ENCODE data around the gene TCP11.

The TCP11 gene

DNA sequence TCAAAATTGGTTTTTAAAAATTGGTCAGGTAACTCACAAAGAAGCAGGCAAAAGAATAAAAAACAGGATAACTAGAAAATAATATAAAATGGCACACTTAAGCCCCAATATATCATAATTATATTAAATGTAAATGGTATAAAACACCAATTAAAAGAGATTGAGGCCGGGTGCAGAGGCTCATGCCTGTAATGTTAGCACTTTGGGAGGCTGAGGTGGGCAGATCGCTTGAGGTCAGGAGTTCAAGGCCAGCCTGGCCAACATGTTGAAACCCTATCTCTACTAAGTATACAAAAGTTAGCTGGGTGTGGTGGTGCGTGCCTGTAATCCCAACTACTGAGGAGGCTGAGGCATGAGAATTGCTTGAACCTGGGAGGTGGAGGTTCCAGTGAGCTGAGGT, 36.1 kb downstream of the TCP11 start:
- no peak for DNase-seq
- H3K4me1 Mint-ChIP-seq (ENCODE audit: low read depth), result peaks cover 6% of the 10 kb centered on the region
- no peak overlapping the region for H3K27ac Mint-ChIP-seq
- H3K4me3 Mint-ChIP-seq, result no peak overlapping the region
- H3K27me3 Mint-ChIP-seq, result no peaks in the 10 kb centered on the region
- no peaks in the 10 kb centered on the region for H3K9me3 Mint-ChIP-seq
- no peaks in the 10 kb centered on the region for H3K36me3 Mint-ChIP-seq (ENCODE audit: low read depth)

GRCh38 chr6:35099116-35099515, 42.0 kb downstream of the TCP11 start:
- Mint-ChIP-seq H3K36me3 (ENCODE audit: low read depth) (no peaks in the 10 kb centered on the region), H3K27ac (no peak overlapping the region)

GRCh38 chr6:35096129-35096862, 44.8 kb downstream of the TCP11 start:
- no peak overlapping the region for H3K4me3 Mint-ChIP-seq
- no peak overlapping the region for H3K27ac Mint-ChIP-seq
- H3K4me1 Mint-ChIP-seq (ENCODE audit: low read depth), result no peaks in the 10 kb centered on the region
- DNase-seq, result no peak
- H3K9me3 Mint-ChIP-seq, result no peaks in the 10 kb centered on the region
- no peaks in the 10 kb centered on the region for H3K27me3 Mint-ChIP-seq
- H3K36me3 Mint-ChIP-seq (ENCODE audit: low read depth), result no peaks in the 10 kb centered on the region

More at GRCh38 chr6:35099116-35099515, 42.0 kb downstream of the TCP11 start:
- Mint-ChIP-seq H3K9me3 (no peaks in the 10 kb centered on the region), H3K4me3 (no peak overlapping the region), H3K27me3 (no peaks in the 10 kb centered on the region), H3K4me1 (ENCODE audit: low read depth) (no peaks in the 10 kb centered on the region)
- no peak for DNase-seq

GRCh38 chr6:35094183-35094582, 47.0 kb downstream of the TCP11 start:
- no peak for DNase-seq
- no peak overlapping the region for H3K4me3 Mint-ChIP-seq
- no peaks in the 10 kb centered on the region for H3K27me3 Mint-ChIP-seq
- no peaks in the 10 kb centered on the region for H3K9me3 Mint-ChIP-seq
- no peaks in the 10 kb centered on the region for H3K4me1 Mint-ChIP-seq (ENCODE audit: low read depth)
- H3K27ac Mint-ChIP-seq, result no peak overlapping the region
- peaks cover 6% of the 10 kb centered on the region for H3K36me3 Mint-ChIP-seq (ENCODE audit: low read depth)

- H3K4me3 Mint-ChIP-seq, result no peak overlapping the region
- peaks cover 6% of the 10 kb centered on the region for H3K36me3 Mint-ChIP-seq (ENCODE audit: low read depth)
- DNase-seq, result no peak
- H3K9me3 Mint-ChIP-seq, result no peaks in the 10 kb centered on the region
- H3K4me1 Mint-ChIP-seq (ENCODE audit: low read depth), result no peaks in the 10 kb centered on the region
- H3K27me3 Mint-ChIP-seq, result no peaks in the 10 kb centered on the region
- no peak overlapping the region for H3K27ac Mint-ChIP-seq
Measured at GRCh38 chr6:35093783-35094182, 47.4 kb downstream of the TCP11 start.

DNA sequence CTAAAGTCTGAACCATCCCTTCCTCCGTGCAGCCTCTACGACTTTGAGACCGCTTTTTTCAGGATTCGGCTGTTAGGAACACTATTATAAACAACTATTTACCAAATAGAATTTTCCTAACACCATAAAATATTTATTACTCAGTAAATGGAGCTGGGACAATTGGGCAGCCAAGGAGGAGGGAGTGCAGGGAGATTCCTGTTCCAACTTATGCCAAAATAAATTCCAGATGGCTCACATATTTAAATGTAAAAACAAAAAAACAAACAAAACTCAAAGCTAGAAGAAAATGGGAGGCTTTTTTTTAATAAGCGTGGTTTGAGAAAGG, 48.1 kb downstream of the TCP11 start:
- Mint-ChIP-seq H3K36me3 (ENCODE audit: low read depth) (peaks cover 12% of the 10 kb centered on the region), H3K27ac (no peak overlapping the region), H3K9me3 (no peaks in the 10 kb centered on the region), H3K4me1 (ENCODE audit: low read depth) (no peaks in the 10 kb centered on the region), H3K27me3 (no peaks in the 10 kb centered on the region), H3K4me3 (no peak overlapping the region)
- no peak for DNase-seq

DNA sequence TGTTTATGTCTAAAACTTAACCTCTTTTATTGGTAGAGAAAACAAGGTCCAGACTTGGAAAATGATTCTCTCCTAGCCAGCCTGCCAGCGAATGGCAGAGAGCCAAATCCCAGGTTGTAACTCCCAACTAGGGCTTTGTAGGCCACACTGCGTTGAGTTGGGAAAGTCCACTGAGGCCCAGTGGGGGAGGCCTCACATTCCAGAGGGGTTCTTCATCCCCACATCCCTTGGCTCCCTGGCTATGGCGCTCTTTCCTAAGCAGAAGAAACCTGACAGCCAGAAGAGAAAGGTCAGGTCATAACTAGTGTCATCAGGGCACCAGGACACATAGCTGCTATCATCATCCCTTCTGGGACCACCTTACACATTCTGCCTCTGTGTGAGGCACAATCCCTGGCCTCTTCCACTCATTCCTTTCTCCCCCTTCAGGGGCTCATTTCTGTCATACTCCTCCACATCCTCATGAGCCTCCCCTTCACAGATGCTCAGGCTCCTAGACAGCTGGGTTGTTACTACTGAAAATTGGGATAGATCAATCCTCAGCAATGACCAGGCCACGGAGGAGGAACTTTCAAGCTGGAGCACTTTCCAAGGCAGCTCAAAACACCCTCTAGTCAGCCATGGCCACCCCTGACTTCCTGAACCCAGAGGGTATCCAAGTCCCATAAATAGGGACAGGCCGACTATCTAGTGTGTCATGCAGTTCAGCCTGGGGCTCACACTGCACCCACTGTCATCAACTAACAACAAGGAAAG, 48.6 kb downstream of the TCP11 start:
- DNase-seq, result no peak
- H3K27me3 Mint-ChIP-seq, result no peaks in the 10 kb centered on the region
- H3K36me3 Mint-ChIP-seq (ENCODE audit: low read depth), result peaks cover 17% of the 10 kb centered on the region
- no peaks in the 10 kb centered on the region for H3K9me3 Mint-ChIP-seq
- H3K4me1 Mint-ChIP-seq (ENCODE audit: low read depth), result no peaks in the 10 kb centered on the region
- no peak overlapping the region for H3K4me3 Mint-ChIP-seq
- H3K27ac Mint-ChIP-seq, result no peak overlapping the region

- no peak overlapping the region for H3K4me3 Mint-ChIP-seq
- peaks cover 26% of the 10 kb centered on the region for H3K36me3 Mint-ChIP-seq (ENCODE audit: low read depth)
- H3K9me3 Mint-ChIP-seq, result no peaks in the 10 kb centered on the region
- H3K27ac Mint-ChIP-seq, result no peak overlapping the region
- H3K4me1 Mint-ChIP-seq (ENCODE audit: low read depth), result no peaks in the 10 kb centered on the region
- no peak for DNase-seq
- H3K27me3 Mint-ChIP-seq, result no peaks in the 10 kb centered on the region
Measured at GRCh38 chr6:35091346-35092083, 49.6 kb downstream of the TCP11 start.

DNA sequence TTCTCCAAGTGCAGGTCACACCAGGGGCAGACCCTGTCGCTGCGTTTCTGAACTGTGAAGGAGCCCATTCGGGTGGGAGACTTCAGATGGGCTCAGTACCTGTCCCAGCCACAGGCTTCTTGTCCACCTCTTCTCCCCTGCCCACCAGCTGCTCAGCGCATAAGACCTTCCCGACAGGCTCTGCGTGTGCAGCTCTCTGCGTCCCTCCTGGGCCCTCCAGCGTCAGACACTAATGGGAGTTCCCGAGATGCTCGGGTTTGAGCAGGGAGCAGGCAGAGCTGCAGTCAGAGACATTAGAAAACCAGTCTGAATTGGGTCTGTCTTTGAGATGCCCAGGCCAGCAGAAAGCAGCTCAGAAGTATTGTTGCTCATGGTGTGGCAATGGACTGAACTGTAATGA, 50.4 kb downstream of the TCP11 start:
- Mint-ChIP-seq H3K27ac (no peak overlapping the region), H3K9me3 (no peaks in the 10 kb centered on the region), H3K36me3 (ENCODE audit: low read depth) (peaks cover 32% of the 10 kb centered on the region), H3K4me1 (ENCODE audit: low read depth) (no peaks in the 10 kb centered on the region), H3K4me3 (no peak overlapping the region), H3K27me3 (no peaks in the 10 kb centered on the region)
- no peak for DNase-seq

DNA sequence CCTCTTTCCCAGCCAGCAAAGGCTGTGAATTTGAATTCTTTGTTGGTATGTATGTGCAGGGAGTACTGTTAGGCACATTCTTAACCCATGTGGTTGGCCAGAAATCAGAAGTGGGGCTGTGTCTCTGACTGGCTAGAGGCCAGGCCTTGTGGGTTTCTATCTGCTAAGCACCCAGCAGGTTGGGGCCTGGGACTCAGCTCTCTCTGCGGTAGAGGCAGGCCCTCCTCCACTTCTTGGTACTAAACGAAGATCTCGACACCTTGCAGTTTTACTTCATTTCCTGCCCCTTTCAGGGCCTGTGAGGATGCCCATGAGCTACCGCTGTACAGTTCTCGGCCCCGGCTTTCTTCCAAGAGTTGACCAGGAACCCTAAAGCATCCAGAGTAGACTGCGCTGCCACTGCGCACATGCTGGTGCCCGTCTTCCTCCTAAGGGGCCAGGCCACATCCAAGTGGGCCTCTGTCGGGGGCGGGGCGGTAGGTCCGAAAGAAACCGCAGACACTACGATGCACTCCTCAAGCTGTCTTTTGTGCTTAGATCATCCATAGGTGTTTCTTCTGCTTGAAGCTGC, 51.1 kb downstream of the TCP11 start:
- peaks cover 39% of the 10 kb centered on the region for H3K36me3 Mint-ChIP-seq (ENCODE audit: low read depth)
- no peaks in the 10 kb centered on the region for H3K27me3 Mint-ChIP-seq
- H3K4me1 Mint-ChIP-seq (ENCODE audit: low read depth), result no peaks in the 10 kb centered on the region
- DNase-seq, result peak; percentile 15
- H3K4me3 Mint-ChIP-seq, result no peak overlapping the region
- H3K9me3 Mint-ChIP-seq, result no peaks in the 10 kb centered on the region
- H3K27ac Mint-ChIP-seq, result no peak overlapping the region

- Mint-ChIP-seq H3K4me3 (no peak overlapping the region), H3K36me3 (ENCODE audit: low read depth) (peaks cover 43% of the 10 kb centered on the region), H3K4me1 (ENCODE audit: low read depth) (no peaks in the 10 kb centered on the region), H3K9me3 (no peaks in the 10 kb centered on the region), H3K27ac (no peak overlapping the region), H3K27me3 (no peaks in the 10 kb centered on the region)
- peak; percentile 15 for DNase-seq
Measured at GRCh38 chr6:35089216-35089934, 51.8 kb downstream of the TCP11 start.

GRCh38 chr6:35088281-35089215, 52.6 kb downstream of the TCP11 start:
- DNase-seq, result no peak
- no peaks in the 10 kb centered on the region for H3K9me3 Mint-ChIP-seq
- H3K27me3 Mint-ChIP-seq, result no peaks in the 10 kb centered on the region
- H3K4me3 Mint-ChIP-seq, result no peak overlapping the region
- peaks cover 49% of the 10 kb centered on the region for H3K36me3 Mint-ChIP-seq (ENCODE audit: low read depth)
- H3K27ac Mint-ChIP-seq, result no peak overlapping the region
- H3K4me1 Mint-ChIP-seq (ENCODE audit: low read depth), result no peaks in the 10 kb centered on the region
